ENCODE data around the gene ERMP1.

Gene ERMP1

GRCh38 chr9:5854063-5854790 lies 21.3 kb upstream of the ERMP1 start:
- no peak for DNase-seq (ENCODE audit: low read depth)

- DNase-seq (ENCODE audit: low read depth), result no peak
These were observed 20.7 kb upstream of the ERMP1 start for GRCh38 chr9:5853617-5854016.

GRCh38 chr9:5852987-5853386 lies 20.1 kb upstream of the ERMP1 start:
- DNase-seq (ENCODE audit: low read depth), result no peak

- DNase-seq (ENCODE audit: low read depth), result no peak
These were observed 18.5 kb upstream of the ERMP1 start for GRCh38 chr9:5851445-5851844.

GRCh38 chr9:5850724-5851122 lies 17.8 kb upstream of the ERMP1 start:
- no peak for DNase-seq (ENCODE audit: low read depth)

- DNase-seq (ENCODE audit: low read depth), result no peak
These were observed 15.5 kb upstream of the ERMP1 start for GRCh38 chr9:5848372-5848882.

- DNase-seq (ENCODE audit: low read depth), result no peak
These were observed 13.6 kb upstream of the ERMP1 start for GRCh38 chr9:5846501-5846921.

- DNase-seq (ENCODE audit: low read depth), result no peak
These were observed 13.2 kb upstream of the ERMP1 start for GRCh38 chr9:5846096-5846495.

GRCh38 chr9:5845157-5845531 lies 12.2 kb upstream of the ERMP1 start:
- DNase-seq (ENCODE audit: low read depth), result no peak

GRCh38 chr9:5843794-5844471 lies 11.0 kb upstream of the ERMP1 start:
- no peak for DNase-seq (ENCODE audit: low read depth)

- DNase-seq (ENCODE audit: low read depth), result no peak
These were observed 10.2 kb upstream of the ERMP1 start for GRCh38 chr9:5842929-5843793.

- DNase-seq (ENCODE audit: low read depth), result no peak
These were observed 9.1 kb upstream of the ERMP1 start for GRCh38 chr9:5841771-5842573.

GRCh38 chr9:5840788-5841187 lies 7.9 kb upstream of the ERMP1 start:
- DNase-seq (ENCODE audit: low read depth), result no peak

GRCh38 chr9:5839572-5839902 lies 6.6 kb upstream of the ERMP1 start:
- DNase-seq (ENCODE audit: low read depth), result no peak

- DNase-seq (ENCODE audit: low read depth), result no peak
These were observed 6.1 kb upstream of the ERMP1 start for GRCh38 chr9:5838884-5839571.

- DNase-seq (ENCODE audit: low read depth), result no peak
These were observed 2.9 kb upstream of the ERMP1 start for GRCh38 chr9:5835808-5836207.

GRCh38 chr9:5834214-5834613 lies 1.3 kb upstream of the ERMP1 start:
- DNase-seq (ENCODE audit: low read depth), result no peak

GRCh38 chr9:5832071-5832537 lies 813 bp downstream of the ERMP1 start:
- no peak for DNase-seq (ENCODE audit: low read depth)

- DNase-seq (ENCODE audit: low read depth), result no peak
These were observed 6.9 kb downstream of the ERMP1 start for GRCh38 chr9:5825895-5826622.

- DNase-seq (ENCODE audit: low read depth), result no peak
These were observed 7.7 kb downstream of the ERMP1 start for GRCh38 chr9:5825223-5825622.

- DNase-seq (ENCODE audit: low read depth), result no peak
These were observed 12.5 kb downstream of the ERMP1 start for GRCh38 chr9:5820425-5820824.

Measured in GM04504 (cell line).